Left forelimb (tissue), 1 donor: ENCODE results near the gene ALK.

Experiments
- DNase-seq: peaks from one replicate; pipeline ENCODE4 v3.0.0-alpha.2; 2018; ENCODE audit warnings: low spot score

ALK gene

DNA sequence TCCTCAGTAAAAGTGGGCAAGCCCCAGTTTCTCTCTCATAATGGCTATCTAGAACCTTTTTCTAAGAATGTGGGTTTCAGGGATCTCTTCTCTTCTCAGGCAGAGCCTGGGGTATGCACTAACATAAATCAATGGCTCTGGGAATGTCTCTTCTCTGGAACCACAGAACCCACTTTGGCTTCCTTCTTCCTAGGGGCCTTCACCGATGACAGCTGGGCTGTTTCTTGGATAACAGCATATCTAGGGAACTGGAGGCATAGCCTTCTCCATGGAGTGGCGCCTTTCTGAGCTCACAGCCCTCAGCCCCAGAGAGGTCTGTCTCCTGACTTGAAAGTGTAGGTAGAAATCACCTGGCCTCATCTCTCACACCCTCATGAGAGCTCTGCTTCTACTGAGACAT lies 558.3 kb downstream of the ALK start:
- DNase-seq = no peak

- DNase-seq = no peak
These were observed 560.2 kb downstream of the ALK start for GRCh38 chr2:29361231-29361630.

GRCh38 chr2:29360016-29360784 lies 561.2 kb downstream of the ALK start:
- DNase-seq = no peak

GRCh38 chr2:29353403-29353991 lies 567.9 kb downstream of the ALK start:
- no peak for DNase-seq

GRCh38 chr2:29351916-29352591 lies 569.3 kb downstream of the ALK start:
- no peak for DNase-seq

GRCh38 chr2:29351248-29351647 lies 570.1 kb downstream of the ALK start:
- no peak for DNase-seq

GRCh38 chr2:29349316-29350030 lies 571.9 kb downstream of the ALK start:
- no peak for DNase-seq

DNA sequence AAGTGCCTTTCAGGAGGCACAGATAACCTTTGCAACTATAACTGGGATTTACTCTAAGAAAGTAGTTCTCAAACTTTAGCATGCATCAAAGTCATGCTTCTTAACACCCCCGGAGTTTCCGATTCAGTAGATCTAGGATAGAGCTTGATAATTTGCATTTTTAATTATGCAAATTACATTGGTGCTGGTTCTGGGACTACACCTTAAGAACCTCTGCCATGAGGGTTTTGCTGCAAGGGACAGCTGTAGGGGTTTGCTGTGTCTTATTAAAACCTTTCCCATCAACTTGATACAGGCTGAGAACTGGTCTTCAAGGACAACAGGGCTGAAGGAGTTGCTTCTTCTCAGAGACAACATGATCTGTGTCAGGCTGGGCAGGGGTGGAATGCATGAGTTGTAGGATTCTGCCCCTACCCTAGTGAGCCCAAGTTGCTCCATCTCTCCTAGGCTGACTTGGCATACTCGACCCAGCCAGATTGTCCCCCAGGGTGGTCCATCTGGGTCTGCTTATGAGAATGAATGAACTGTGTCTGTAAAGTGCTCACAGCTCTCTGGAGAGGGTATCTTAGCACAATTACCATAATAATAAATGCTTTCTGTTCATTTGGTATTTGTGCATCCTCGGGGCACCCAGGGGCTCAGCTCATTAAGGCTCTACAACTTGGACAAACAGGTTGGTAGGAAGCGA lies 573.5 kb downstream of the ALK start:
- no peak for DNase-seq

GRCh38 chr2:29345236-29345635 lies 576.1 kb downstream of the ALK start:
- no peak for DNase-seq

- DNase-seq = no peak
These were observed 577.6 kb downstream of the ALK start for GRCh38 chr2:29343830-29344229.

DNA sequence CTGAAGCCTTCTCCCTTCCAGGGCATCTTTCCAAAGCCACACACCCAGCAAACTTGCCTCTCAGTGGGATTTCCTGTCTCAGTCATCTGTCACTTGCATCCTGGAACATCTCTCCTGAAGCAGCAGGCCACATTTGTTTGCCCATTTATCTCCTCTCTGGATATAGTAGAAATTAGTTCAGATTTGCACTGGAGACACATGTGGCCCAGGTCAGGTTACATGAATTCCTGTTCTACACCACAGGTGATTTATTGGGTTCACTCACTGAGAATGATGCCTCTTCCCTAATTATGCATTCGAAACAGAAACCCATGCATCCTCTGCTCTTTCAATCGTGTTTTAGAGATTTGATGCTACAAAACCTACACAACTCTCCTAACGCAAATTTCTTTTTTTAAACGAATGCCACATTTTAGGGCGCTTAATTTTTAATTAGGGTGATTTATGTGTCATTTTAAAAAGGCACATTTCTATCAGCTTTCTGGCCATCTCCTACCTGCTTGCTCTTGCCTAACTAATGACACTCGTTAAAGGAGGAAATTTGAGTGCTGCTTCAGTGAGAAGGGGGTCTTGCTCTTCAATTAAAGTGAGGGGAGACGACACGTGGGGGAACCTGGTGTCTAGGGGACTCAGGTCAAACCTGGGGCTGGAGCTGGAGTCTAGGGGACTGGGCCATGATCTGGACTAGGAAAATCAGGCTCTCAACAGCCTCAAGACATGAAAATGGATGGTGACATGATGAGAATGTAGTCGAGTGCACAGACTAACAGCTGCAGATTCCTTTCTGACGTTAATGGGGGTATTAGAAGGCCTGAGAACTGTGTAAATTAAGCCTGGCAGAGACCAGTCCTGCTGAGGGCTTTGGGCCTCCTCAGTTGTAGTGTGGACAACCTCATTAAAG lies 584.8 kb downstream of the ALK start:
- DNase-seq = no peak

DNA sequence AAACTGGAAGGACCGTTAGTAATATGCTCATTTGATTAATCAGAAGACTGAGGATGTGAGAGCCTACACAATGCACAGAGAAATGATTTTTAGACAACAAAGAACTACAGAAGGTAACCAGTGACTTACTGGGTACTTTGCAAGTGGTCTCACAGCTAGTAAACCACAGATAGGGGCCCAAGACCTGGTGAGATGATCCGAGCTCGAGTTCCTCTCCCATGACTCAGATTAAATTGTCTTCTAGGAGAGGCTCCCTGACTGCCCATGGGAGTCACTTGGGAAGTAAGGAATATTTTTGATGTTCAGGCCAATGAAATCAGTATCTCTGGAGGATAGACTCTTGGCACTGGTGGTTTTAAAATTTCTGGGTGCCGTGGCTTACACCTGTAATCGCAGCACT lies 586.0 kb downstream of the ALK start:
- DNase-seq = no peak

DNA sequence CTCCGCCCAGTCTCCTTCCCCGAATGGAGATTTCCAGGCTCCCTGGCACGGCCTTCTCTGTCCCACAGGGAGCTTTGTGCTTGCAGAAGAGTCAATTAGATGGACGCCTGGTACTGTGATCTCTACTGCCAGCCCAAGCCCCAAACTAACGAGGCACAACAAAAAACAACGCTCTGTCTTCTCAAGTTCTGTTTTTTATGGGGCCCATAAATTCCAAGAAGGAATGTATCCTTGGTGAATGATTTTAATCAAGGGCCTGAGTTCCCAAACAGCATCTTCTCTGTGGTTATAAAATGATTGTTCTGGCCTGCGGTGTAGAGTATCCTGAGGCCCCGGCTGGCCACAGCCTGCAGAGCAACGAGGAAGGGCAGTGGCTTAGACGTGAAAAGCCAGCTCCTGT lies 586.7 kb downstream of the ALK start:
- DNase-seq = no peak

DNA sequence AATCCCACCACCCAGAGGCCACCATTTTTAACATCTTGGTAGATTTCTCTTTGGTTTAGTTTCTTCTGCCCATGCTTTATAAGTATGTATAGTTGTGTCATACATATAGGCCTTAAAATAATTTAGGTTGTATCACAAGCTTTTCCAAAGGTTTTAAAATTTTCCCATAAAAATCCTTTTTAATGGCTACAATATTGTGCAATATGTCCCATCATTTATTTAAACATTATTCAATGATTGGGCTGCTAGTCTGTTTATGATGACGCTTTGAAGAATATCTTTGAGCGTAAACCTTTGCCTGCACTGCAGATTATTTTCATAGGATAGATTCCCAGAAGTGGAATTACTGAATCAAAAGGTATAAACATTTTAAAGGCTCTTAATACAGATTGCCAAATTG lies 588.8 kb downstream of the ALK start:
- no peak for DNase-seq

DNA sequence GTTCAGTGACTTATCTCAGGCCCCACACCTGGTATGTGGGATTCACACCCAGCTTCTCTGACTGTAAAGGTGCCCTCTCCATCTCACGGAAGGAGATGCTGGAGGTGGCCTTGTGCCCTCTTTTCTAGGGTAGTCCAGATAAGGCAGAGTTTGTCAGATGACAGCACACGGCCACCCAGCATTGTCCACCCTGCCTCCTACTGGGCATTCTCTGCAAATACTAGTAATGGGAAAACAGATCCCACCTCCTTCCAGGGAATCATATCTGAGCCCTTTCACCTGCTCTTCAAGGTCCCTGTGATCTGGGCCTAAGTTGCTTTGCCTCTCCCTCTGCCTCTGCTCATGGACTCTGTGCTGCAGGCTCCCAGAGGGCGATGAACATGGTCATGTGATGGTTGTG lies 591.5 kb downstream of the ALK start:
- no peak for DNase-seq

DNA sequence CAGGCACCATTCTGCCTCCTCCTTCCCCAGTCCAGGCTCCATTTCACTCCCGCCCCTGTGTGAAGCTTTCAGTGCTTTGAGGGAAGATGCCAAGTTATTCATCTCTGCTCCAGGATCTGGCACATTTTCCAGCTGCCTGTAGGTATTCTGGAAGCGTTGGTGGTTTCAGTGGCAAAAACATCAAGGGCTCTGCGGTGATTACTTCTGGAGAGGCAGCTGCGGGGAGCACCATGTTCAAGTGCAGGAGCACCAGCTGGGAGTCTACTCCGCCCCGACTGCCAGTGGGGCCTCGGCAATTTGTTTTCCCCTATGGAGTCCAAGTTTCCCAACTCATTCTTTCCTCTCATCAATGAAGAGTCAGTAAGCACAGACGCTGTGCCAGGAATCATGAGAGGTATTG lies 594.5 kb downstream of the ALK start:
- DNase-seq = no peak

GRCh38 chr2:29325544-29325943 lies 595.8 kb downstream of the ALK start:
- no peak for DNase-seq

- DNase-seq = no peak
These were observed 597.4 kb downstream of the ALK start for GRCh38 chr2:29323961-29324360.

DNA sequence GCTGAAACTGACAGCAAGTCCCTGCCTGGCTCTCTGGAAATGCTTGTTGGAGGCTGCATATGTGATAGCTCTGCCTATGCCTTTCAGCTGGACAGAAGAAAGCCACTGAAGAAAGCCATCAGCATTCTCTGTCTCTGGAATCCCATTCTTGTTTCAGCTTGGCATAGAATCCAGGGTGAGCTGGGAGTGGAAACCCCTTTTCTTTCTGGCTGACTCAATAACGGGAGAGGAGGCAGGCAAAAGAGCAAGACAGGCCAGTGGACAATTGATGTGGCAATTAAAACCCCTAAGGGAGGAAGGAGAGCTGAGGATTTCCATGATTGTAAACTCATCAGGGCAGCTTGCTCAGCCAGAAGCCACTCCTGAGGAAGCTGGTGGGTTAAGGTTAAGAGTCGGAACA lies 598.1 kb downstream of the ALK start:
- no peak for DNase-seq

DNA sequence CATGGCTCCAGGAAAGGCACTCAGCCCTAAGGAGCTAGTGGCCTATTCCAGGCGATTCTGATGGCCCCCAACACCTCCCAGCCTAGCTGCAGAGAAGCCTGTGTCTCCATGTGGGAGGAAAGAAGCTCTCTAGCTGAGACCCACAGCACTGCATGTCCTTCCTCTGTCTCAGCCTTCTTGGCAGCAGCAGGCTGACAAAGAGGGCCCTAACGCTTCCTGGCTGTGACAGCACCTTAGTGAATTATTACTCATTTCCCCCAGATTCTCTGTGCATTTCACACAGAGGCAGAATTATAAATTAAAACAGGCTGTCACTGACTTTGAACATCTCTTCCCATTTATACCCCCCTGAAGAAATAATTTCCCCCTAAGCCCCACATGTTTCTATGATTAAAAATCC lies 599.4 kb downstream of the ALK start:
- DNase-seq = no peak

DNA sequence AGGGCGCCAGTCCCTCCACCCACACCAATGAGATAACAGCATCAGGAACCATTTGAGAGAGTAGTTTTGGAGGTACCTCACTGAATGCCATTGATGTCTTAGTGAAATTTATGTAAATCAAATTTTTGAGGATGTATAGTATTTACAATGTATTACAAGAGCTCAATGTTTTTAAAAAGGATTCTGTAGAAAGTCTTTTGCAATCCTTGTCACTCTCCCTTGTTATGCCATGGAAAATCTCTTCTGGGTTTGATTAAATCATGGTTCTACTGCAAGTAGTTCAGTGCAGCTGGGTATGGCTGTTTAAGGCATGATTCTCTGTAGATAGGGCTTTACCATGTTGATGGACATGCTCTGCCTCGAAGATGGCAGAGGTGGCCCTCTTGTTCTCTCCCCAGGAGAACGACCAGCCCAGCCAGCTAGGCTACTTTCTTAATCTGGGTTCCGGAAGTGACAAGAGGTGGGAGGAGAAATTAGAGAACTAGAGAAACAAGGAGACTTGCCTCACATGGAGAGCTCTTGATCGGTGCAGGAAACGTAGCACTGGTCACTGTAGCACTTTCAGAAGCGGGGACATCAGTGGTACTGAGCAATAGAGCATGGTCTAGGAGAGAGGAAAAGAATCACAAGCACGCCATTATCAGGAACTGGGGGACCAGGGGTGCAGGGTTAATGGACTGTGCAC lies 603.4 kb downstream of the ALK start:
- DNase-seq = no peak
